GM12864 (cell line): ENCODE data around the gene MAPKAP1.

Source experiments
- DNase-seq: peaks from one replicate; pipeline ENCODE4 v3.0.0-alpha.2; 2011; ENCODE audit warnings: low read depth
- H3K4me3 ChIP-seq: 2 replicates; pipeline ENCODE4 v1.5.1; 2011; ENCODE audit warnings: mild to moderate bottlenecking, low read depth, low read length, control low read depth
- TF ChIP-seq, protein P1 (sequence below): IDR thresholded peaks from 2 replicates; pipeline ENCODE4 v1.5.1; 2011; ENCODE audit warnings: low read depth, mild to moderate bottlenecking, moderate library complexity, low read length, control low read depth, inconsistent platforms; ENCODE audit errors: missing control alignments

The MAPKAP1 gene

DNA sequence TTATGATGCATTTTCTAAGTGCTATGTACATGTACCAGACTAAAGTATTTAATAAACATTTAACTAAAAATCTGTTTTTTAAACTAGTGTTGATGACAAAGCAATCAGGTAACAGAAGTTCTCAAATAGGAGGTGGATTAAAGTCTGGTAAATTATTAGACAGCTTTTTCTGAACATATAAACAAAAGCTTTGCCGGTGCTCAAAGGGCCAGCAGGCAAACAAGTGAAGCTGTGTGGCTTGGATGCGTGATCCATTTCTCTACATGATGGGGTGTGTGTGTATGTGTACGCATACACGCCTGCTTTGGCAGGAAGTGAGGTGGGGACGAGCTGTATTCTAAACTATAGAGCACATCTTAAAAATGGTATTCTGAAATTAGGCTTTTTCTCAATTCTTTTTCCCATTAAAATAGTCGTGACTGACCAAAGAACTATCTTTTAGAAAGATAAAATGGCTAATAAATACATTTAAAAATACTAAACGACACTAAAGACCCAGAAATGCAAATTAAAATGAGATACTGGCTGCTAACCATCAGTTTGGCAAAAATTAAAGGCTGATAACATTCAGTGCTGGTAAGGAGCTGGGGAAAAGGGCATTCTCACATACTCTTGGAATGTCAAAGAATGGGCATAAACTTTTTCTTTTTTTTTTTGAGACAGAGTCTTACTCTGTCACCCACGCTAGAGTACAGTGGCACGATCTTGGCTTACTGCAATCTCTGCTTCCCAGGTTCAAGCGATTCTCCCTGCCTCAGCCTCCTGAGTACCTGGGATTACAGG is 174.0 kb downstream of the MAPKAP1 start:
- TF ChIP-seq, protein P1, sequence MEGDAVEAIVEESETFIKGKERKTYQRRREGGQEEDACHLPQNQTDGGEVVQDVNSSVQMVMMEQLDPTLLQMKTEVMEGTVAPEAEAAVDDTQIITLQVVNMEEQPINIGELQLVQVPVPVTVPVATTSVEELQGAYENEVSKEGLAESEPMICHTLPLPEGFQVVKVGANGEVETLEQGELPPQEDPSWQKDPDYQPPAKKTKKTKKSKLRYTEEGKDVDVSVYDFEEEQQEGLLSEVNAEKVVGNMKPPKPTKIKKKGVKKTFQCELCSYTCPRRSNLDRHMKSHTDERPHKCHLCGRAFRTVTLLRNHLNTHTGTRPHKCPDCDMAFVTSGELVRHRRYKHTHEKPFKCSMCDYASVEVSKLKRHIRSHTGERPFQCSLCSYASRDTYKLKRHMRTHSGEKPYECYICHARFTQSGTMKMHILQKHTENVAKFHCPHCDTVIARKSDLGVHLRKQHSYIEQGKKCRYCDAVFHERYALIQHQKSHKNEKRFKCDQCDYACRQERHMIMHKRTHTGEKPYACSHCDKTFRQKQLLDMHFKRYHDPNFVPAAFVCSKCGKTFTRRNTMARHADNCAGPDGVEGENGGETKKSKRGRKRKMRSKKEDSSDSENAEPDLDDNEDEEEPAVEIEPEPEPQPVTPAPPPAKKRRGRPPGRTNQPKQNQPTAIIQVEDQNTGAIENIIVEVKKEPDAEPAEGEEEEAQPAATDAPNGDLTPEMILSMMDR = no peak
- H3K4me3 ChIP-seq = no peak overlapping the region
- no peak for DNase-seq

DNA sequence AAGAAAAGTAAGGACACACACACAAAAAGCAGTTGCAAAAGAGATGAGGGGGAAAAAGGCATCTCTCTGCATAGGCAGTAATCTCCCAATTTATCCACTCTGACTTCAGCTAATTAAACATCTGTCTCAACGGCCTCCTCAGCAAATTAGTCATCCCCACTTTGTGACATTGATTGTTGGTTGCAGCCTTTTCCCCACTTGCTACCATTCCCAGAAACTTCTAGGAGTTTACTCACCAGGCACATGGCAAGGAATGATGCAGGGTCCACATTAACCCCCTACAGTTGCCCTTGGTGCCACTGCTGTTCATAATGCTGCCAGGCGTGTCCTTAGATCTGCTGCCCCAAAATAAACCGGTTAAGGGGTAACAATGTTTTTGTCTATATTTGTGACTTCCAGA is 174.6 kb downstream of the MAPKAP1 start:
- no peak overlapping the region for H3K4me3 ChIP-seq
- DNase-seq = no peak

DNA sequence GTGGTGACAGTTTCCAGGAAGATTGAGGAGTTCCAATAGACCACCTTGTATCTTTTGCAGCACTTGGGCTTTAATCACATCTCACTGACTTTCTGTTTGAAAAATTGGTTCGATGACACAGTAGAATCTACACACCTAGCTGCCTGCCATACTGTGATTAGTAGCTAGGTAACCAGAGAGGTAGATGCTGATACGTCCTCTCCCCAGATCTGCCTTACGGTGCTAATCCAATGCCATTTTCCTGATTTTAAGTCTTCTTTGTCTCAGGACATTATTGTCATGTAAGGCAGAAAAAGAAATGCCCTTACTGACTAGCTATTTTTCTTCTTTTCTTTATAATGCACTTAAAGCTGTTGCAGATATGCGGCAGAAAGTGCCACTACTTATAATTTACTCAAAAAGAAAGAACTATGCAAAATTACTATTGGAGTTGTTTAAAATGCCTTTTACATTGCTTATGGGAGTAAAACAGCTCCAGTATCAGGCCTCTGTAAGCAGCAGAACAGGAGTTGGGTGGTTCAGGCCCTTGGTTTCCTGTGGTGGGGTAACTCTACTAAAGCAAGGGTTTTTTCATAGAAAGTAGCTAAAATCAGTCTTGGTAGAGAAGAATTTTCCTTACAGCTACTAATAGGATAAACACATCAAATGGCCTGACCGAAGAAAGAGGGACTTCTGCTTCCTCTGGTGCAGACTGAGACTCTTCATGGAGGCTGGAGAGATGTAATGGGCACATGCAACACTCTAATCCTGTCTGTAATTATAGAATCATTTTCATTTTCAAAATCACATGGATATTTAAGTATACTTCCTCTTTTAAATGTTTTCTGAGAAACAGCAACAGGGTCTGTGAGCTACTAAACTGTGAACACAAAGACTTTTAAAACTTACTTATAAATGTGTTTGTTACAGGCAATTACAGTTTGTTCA is 177.2 kb downstream of the MAPKAP1 start:
- TF ChIP-seq, protein P1 = no peak
- H3K4me3 ChIP-seq = peak overlapping the region; percentile 25; the same call in 1 of the 2 replicates
- DNase-seq = peak; percentile 46

More for the DNA sequence above, 174.6 kb downstream of the MAPKAP1 start:
- TF ChIP-seq, protein P1 = no peak

DNA sequence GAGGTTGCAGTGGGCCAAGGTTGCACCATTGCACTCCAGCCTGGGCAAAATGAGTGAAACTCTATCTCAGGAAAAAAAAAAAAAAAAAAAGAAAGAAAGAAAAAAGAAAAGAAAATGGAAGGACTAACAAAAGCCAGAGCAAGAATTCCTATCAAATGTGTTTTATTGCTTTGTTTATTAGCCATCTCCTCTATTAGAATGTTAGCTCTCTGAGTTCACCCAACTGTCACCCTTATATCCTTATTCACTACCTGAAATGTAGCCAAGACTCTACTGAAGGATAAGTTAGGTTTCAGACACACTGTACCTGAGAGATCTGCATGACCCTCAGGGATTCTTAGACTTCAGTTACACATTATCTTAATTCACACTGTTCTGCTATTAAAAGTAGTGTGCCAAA is 177.9 kb downstream of the MAPKAP1 start:
- TF ChIP-seq, protein P1 = no peak
- no peak overlapping the region; the same call in 1 of the 2 replicates for H3K4me3 ChIP-seq
- DNase-seq = no peak

DNA sequence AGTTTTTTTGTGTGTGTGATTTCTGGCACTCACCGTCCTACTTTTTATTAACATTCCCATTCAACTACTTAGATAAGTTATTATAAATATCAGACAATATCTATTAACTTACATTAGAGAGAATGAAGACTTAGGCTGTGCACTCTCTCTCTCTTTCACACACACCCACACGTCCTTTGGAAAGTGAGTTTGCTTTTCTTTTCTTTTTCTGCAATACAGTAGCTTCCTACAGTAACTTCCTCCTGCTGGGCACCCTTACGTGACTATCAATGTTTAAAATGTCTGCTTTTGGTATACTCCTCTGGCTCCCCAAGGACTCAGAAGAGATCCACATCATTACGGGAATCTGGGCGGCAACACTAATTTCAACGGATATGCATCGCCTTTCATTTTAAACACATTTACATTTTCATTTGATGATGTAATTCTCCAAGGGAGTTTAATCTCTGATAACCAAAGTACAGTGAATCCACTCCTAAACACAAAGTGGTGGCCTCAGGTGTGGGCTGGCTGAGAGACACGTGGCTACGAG is 179.5 kb downstream of the MAPKAP1 start:
- TF ChIP-seq, protein P1 = no peak
- DNase-seq = no peak
- H3K4me3 ChIP-seq = no peak overlapping the region

DNA sequence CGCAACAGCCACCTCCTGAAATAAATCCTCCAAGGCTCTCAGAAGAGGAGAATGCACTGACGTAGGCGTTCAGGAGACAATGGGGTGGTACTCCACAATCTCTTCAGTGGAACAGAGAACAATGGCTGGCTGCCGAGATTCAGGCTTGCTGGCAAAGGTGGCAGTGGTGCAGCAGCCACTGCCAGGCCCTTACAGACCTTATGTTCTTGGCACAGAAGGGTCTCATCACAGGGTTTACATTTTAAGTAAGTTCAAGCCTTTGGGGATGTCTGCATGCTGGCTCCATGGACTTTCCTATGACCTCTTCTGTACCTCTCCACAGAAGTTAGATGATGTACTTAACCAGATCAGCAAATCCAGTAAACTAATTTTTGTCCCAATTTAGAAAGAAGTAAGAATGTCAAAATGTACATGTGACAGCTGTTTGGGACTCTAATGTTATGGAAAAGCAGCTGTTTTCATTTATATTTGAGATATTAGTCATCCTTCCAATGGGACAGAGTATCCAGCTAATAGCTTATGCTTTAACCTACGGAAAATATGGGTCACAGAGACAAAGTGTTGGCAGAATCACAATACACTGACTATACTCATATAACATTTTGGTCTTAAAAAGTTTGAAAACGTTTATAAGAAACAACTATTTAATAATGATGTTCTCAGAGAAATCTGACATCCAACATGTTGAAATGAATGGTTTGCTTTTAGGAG is 180.9 kb downstream of the MAPKAP1 start:
- DNase-seq = no peak
- TF ChIP-seq, protein P1 = no peak
- no peak overlapping the region for H3K4me3 ChIP-seq
